Stimulated activated CD8-positive, alpha-beta memory T cell treated with anti-CD3 and anti-CD28 coated beads, Interleukin-7, amount 100 ng/mL, for 1 hour (primary cell): ENCODE measurements around the gene SH3BGRL3.

Experiments
- DNase-seq, 2 donors: peaks; one replicate each; pipeline ENCODE4 v3.0.0-alpha.2; 2020; ENCODE audit warnings: low read depth in 2 of 2

The SH3BGRL3 gene

GRCh38 chr1:26277719-26278118 is 2.2 kb upstream of the SH3BGRL3 start:
- no peak for DNase-seq

GRCh38 chr1:26278303-26278702 is 1.6 kb upstream of the SH3BGRL3 start:
- no peak for DNase-seq

- no peak for DNase-seq
These were observed 996 bp upstream of the SH3BGRL3 start for GRCh38 chr1:26278724-26279455.

GRCh38 chr1:26280333-26281042 is 602 bp downstream of the SH3BGRL3 start:
- DNase-seq, result no peak

- DNase-seq, result no peak
These were observed 1.4 kb downstream of the SH3BGRL3 start for GRCh38 chr1:26281091-26281958.

GRCh38 chr1:26281971-26282370 is 2.1 kb downstream of the SH3BGRL3 start:
- DNase-seq, result no peak

GRCh38 chr1:26282401-26282918 is 2.6 kb downstream of the SH3BGRL3 start:
- DNase-seq, result no peak

- DNase-seq, result no peak
These were observed 3.5 kb downstream of the SH3BGRL3 start for GRCh38 chr1:26283279-26283853.

- DNase-seq, result no peak
These were observed 4.1 kb downstream of the SH3BGRL3 start for GRCh38 chr1:26283871-26284596.

GRCh38 chr1:26284597-26285347 is 4.9 kb downstream of the SH3BGRL3 start:
- DNase-seq, result peak; percentile 84 to 88

- no peak for DNase-seq
These were observed 5.6 kb downstream of the SH3BGRL3 start for GRCh38 chr1:26285366-26286063.

GRCh38 chr1:26286064-26286416 is 6.2 kb downstream of the SH3BGRL3 start:
- DNase-seq, result no peak

- no peak for DNase-seq
These were observed 7.3 kb downstream of the SH3BGRL3 start for GRCh38 chr1:26287033-26287711.

GRCh38 chr1:26287811-26288210 is 7.9 kb downstream of the SH3BGRL3 start:
- DNase-seq, result no peak

GRCh38 chr1:26288311-26288941 is 8.5 kb downstream of the SH3BGRL3 start:
- no peak for DNase-seq

- DNase-seq, result no peak
These were observed 9.5 kb downstream of the SH3BGRL3 start for GRCh38 chr1:26289158-26290059.

GRCh38 chr1:26290122-26290881 is 10.4 kb downstream of the SH3BGRL3 start:
- DNase-seq, result no peak
